Sigmoid colon (tissue), 7 donors: ENCODE results near the gene BEND6. TPM values are rescaled to one million over a fixed set of nuclear protein-coding genes. Genes with fewer than 3 reads are reported as not detected.

Experiments used
- DNase-seq: peaks from one replicate; pipeline ENCODE4 v3.0.0-alpha.2; 2019
- H3K27ac ChIP-seq, 4 donors: fragments of 200-600 bp; sonication (generic); one replicate each; pipeline ENCODE4 v1.5.1; 2016 to 2019; ENCODE audit warnings: mild to moderate bottlenecking in 1 of 4
- H3K27me3 ChIP-seq, 3 donors: fragments of 200-600 bp; sonication (generic); one replicate each; pipeline ENCODE4 v1.5.1; 2019; ENCODE audit warnings: mild to moderate bottlenecking in 1 of 3
- H3K36me3 ChIP-seq, 4 donors: fragments of 200-600 bp; sonication (generic); one replicate each; pipeline ENCODE4 v1.5.1; 2016 to 2019
- H3K4me1 ChIP-seq, 4 donors: fragments of 200-600 bp; sonication (generic); one replicate each; pipeline ENCODE4 v1.5.1; 2017 to 2019
- H3K4me3 ChIP-seq, 4 donors: fragments of 200-600 bp; sonication (generic); one replicate each; pipeline ENCODE4 v1.5.1; 2017 to 2019; ENCODE audit warnings: mild to moderate bottlenecking in 2 of 4, moderate library complexity in 1 of 4
- H3K9me3 ChIP-seq, 4 donors: fragments of 200-600 bp in 3 of 4; sonication (generic) in 3 of 4; one replicate each; pipeline versions ENCODE4 v1.5.1 to v1.6.1; 2013 to 2019
- CTCF ChIP-seq, 4 experiments: fragments of 450-650 bp in 3 of 4; fragments of 200-600 bp in 1 of 4; IDR thresholded peaks; one replicate each; pipeline ENCODE4 v1.5.1; 2016 to 2019; ENCODE audit warnings: antibody characterized with exemption in 4 of 4, mild to moderate bottlenecking in 3 of 4, moderate library complexity in 2 of 4
- EP300 ChIP-seq, 4 donors: sonication (generic); formaldehyde crosslinking; IDR thresholded peaks; one replicate each; pipeline ENCODE4 v1.6.1; 2017; ENCODE audit warnings: antibody characterized with exemption in 4 of 4
- POLR2A ChIP-seq, 2 donors: fragments of 450-650 bp; IDR thresholded peaks; one replicate each; pipeline ENCODE4 v1.6.1; 2016; ENCODE audit warnings: antibody characterized with exemption in 2 of 2, mild to moderate bottlenecking in 2 of 2, moderate library complexity in 2 of 2
- POLR2AphosphoS5 ChIP-seq, 4 donors: sonication (generic); formaldehyde crosslinking; IDR thresholded peaks; one replicate each; pipeline ENCODE4 v1.6.1; 2017; ENCODE audit warnings: antibody characterized with exemption in 4 of 4
- WGBS, 2 donors: extraction: QIAGEN DNeasy Blood & Tissue Kit; methylation state at CpG; one replicate each; pipeline ENCODE4 v1.1.7; 2013; 5-methylcytosine and 5-hydroxymethylcytosine counted together
- intact Hi-C: fragments of 100-400 bp; cut with DNase I; formaldehyde crosslinking; loops from one replicate; pipeline ENCODE4 v1.15.1; 2023
- polyA plus RNA-seq, 3 donors: library from polyadenylated mRNA; stranded (reverse); fragments of 200-250 nt; gene quantifications; one replicate each; pipeline ENCODE4 v1.2.3, GENCODE V29; 2013
- total RNA-seq, 4 donors: library from RNA; depleted of rRNA; stranded (reverse); fragments of >200 nt; gene quantifications; one replicate each; pipeline ENCODE4 v1.1.0, GENCODE V29; 2016
- donor health status: healthy with polysubstance abuse.
- donor health status: Bipolar disorder and iron deficiency.
- donor health status: healthy.

BEND6 gene
- total and polyA plus RNA-seq, 7 donors = under 0.01 to 3.0 (median 1.1) TPM

GRCh38 chr6:56988145-56988544 lies 33.2 kb downstream of the BEND6 start:
- no peak for DNase-seq
- H3K9me3 ChIP-seq = no peaks in the 10 kb centered on the region
- 82 to 88% methylated on average over 10 of the region's 10 CpGs for WGBS, 2 donors
- no peaks in the 10 kb centered on the region for H3K27me3 ChIP-seq
- no peak overlapping the region for H3K27ac ChIP-seq
- H3K4me3 ChIP-seq = no peak overlapping the region
- H3K4me1 ChIP-seq = no peaks in the 10 kb centered on the region
- TF ChIP-seq POLR2A (IDR thresholded peaks at IDR 0.05) (no peak), CTCF (IDR thresholded peaks at IDR 0.05) (no peak), EP300 (IDR thresholded peaks at IDR 0.05) (no peak), POLR2AphosphoS5 (IDR thresholded peaks at IDR 0.05) (no peak)
- intact Hi-C loops = no loop called here
- H3K36me3 ChIP-seq = no peaks in the 10 kb centered on the region

GRCh38 chr6:56992036-56992435 lies 37.1 kb downstream of the BEND6 start:
- DNase-seq = no peak
- intact Hi-C loops = no loop called here
- 46 to 71% methylated on average over 2 of the region's 2 CpGs for WGBS, 2 donors
- no peaks in the 10 kb centered on the region for H3K27me3 ChIP-seq
- no peak for TF ChIP-seq POLR2AphosphoS5 (IDR thresholded peaks at IDR 0.05)
- TF ChIP-seq EP300 (IDR thresholded peaks at IDR 0.05) = no peak
- no peak for TF ChIP-seq POLR2A (IDR thresholded peaks at IDR 0.05)
- TF ChIP-seq CTCF (IDR thresholded peaks at IDR 0.05) = no peak
- H3K4me1 ChIP-seq = no peaks in the 10 kb centered on the region
- H3K9me3 ChIP-seq = no peaks in the 10 kb centered on the region
- H3K4me3 ChIP-seq = no peak overlapping the region
- H3K36me3 ChIP-seq = no peaks in the 10 kb centered on the region
- no peak overlapping the region for H3K27ac ChIP-seq

GRCh38 chr6:56992703-56993102 lies 37.8 kb downstream of the BEND6 start:
- H3K27me3 ChIP-seq = no peaks in the 10 kb centered on the region
- no peaks in the 10 kb centered on the region for H3K4me1 ChIP-seq
- no peaks in the 10 kb centered on the region for H3K9me3 ChIP-seq
- 61 to 73% methylated on average over 1 of the region's 1 CpG for whole genome bisulfite sequencing, 2 donors
- DNase-seq = no peak
- H3K27ac ChIP-seq = no peak overlapping the region
- TF ChIP-seq POLR2A (IDR thresholded peaks at IDR 0.05) (no peak), POLR2AphosphoS5 (IDR thresholded peaks at IDR 0.05) (no peak), EP300 (IDR thresholded peaks at IDR 0.05) (no peak), CTCF (IDR thresholded peaks at IDR 0.05) (no peak)
- H3K4me3 ChIP-seq = no peak overlapping the region
- H3K36me3 ChIP-seq = no peaks in the 10 kb centered on the region
- intact Hi-C loops = no loop called here

DNA sequence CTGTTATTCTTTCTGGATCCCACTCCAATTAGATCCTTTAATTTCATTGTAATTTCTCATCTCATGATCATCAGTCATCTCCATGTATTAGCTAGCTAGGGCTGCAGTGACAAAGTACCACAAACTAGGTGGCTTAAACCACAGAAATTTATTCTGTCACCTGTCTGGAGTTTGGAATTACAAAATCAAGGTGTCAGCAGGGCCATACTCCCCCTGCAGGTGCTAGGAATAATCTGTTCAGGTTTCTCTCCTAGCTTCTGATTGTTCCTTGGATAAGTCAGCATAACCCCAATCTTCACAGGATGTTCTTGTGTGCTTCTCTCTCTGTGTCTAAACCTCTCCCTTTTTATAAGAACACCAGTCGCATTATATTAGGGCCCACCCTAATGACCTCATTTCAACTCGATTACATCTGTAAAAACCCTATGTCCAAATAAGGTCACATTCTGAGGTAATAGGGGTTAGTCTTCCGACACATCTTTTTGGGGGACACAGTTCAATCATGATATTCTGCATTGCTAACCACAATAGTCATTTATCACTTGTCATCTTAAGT lies 40.5 kb downstream of the BEND6 start:
- H3K27ac ChIP-seq = no peak overlapping the region
- WGBS, 2 donors = 81 to 82% methylated on average over 3 of the region's 3 CpGs
- H3K36me3 ChIP-seq = no peaks in the 10 kb centered on the region
- DNase-seq = no peak
- H3K4me1 ChIP-seq = no peaks in the 10 kb centered on the region
- H3K27me3 ChIP-seq = no peaks in the 10 kb centered on the region
- peaks cover 0 to 3% (median 0%) of the 10 kb centered on the region in 4 donors for H3K9me3 ChIP-seq
- no peak overlapping the region for H3K4me3 ChIP-seq
- TF ChIP-seq CTCF (IDR thresholded peaks at IDR 0.05) (no peak), POLR2AphosphoS5 (IDR thresholded peaks at IDR 0.05) (no peak), POLR2A (IDR thresholded peaks at IDR 0.05) (no peak), EP300 (IDR thresholded peaks at IDR 0.05) (no peak)
- intact Hi-C loops = no loop called here

DNA sequence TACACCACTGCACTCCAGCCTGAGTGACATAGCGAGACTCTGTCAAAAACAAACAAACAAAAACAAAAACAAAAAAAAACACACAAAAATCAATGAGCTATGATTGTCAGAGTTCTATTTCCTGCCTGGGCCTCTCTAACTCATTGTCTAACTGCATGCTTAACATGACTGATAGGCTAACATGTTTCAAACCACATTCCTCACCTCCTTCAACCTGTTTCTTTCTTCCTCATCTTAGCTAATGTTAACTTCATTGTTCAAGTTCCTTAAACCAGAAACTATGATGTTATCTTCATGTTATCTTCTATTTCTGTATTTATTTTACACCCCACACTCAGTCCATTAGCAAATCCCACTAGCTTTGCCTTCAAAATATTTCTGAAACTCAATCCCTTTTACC lies 41.5 kb downstream of the BEND6 start:
- no peak for TF ChIP-seq POLR2A (IDR thresholded peaks at IDR 0.05)
- no peak for TF ChIP-seq EP300 (IDR thresholded peaks at IDR 0.05)
- TF ChIP-seq POLR2AphosphoS5 (IDR thresholded peaks at IDR 0.05) = no peak
- TF ChIP-seq CTCF (IDR thresholded peaks at IDR 0.05) = no peak
- Histone ChIP-seq H3K27ac (no peak overlapping the region), H3K4me1 (no peaks in the 10 kb centered on the region), H3K36me3 (no peaks in the 10 kb centered on the region), H3K9me3 (peaks cover 0 to 3% (median 0%) of the 10 kb centered on the region in 4 donors), H3K27me3 (no peaks in the 10 kb centered on the region), H3K4me3 (no peak overlapping the region)
- no peak for DNase-seq
- intact Hi-C loops = no loop called here
- 72 to 83% methylated on average over 1 of the region's 1 CpG for WGBS, 2 donors
